Common myeloid progenitor, CD34-positive (primary cell): ENCODE measurements around the gene DOCK4.
A peak's percentile ranks its signal among the peaks of the same experiment; 100 is the strongest.

Source experiments
- CTCF ChIA-PET: fragments of 350-600 bp; sonication (Branson Sonifier 250); formaldehyde crosslinking; loops from one replicate; lab custom pipeline; 2021; ENCODE audit warnings: antibody characterized with exemption; lab: Charles Lee
- POLR2A ChIA-PET: fragments of 350-600 bp; sonication (Branson Sonifier 250); formaldehyde crosslinking; loops from one replicate; lab custom pipeline; 2021; ENCODE audit warnings: antibody characterized with exemption; lab: Charles Lee
- DNase-seq, 3 donors: peaks; one replicate each; pipeline versions ENCODE4 v3.0.0 to v3.0.0-alpha.2; 2013
- H3K27ac ChIP-seq, 2 experiments: 1 replicate in 1 of 2; 2 replicates in 1 of 2; pipeline ENCODE4 v1.7.0; 2013; ENCODE audit warnings: inconsistent platforms in 2 of 2, low read length in 2 of 2, mild to moderate bottlenecking in 2 of 2, low read depth in 1 of 2, moderate library complexity in 1 of 2; ENCODE audit not compliant: severe bottlenecking in 2 of 2, insufficient read depth in 1 of 2, poor library complexity in 1 of 2
- H3K27me3 ChIP-seq, 5 experiments: replicated peaks in 2 of 5; 1 replicate in 3 of 5; 2 replicates in 2 of 5; pipeline versions ENCODE4 v1.6.1 to v1.7.0; 2013; ENCODE audit warnings: low read length in 4 of 5, mild to moderate bottlenecking in 2 of 5, moderate library complexity in 2 of 5, inconsistent platforms in 1 of 5; ENCODE audit not compliant: insufficient read depth in 5 of 5, control insufficient read depth in 4 of 5
- H3K36me3 ChIP-seq, 4 experiments: 1 replicate in 2 of 4; 2 replicates in 2 of 4; pipeline versions ENCODE4 v1.6.1 to v1.7.0; 2013; ENCODE audit warnings: low read length in 3 of 4, control low read depth in 1 of 4, mild to moderate bottlenecking in 1 of 4; ENCODE audit not compliant: control insufficient read depth in 4 of 4, insufficient read depth in 4 of 4
- H3K4me1 ChIP-seq, 4 experiments: 1 replicate in 3 of 4; 2 replicates in 1 of 4; pipeline versions ENCODE4 v1.6.1 to v1.7.1; 2013; ENCODE audit warnings: low read length in 3 of 4, mild to moderate bottlenecking in 3 of 4, control low read depth in 1 of 4, inconsistent platforms in 1 of 4, moderate library complexity in 1 of 4; ENCODE audit not compliant: control insufficient read depth in 4 of 4, insufficient read depth in 4 of 4; ENCODE audit errors: control extremely low read depth in 1 of 4
- H3K4me3 ChIP-seq, 7 experiments: 1 replicate in 4 of 7; 2 replicates in 3 of 7; pipeline versions ENCODE4 v1.5.1 to v1.7.0; 2013; ENCODE audit warnings: mild to moderate bottlenecking in 7 of 7, low read length in 6 of 7, moderate library complexity in 6 of 7, inconsistent platforms in 2 of 7, low read depth in 2 of 7, control low read depth in 1 of 7; ENCODE audit not compliant: insufficient read depth in 4 of 7, control insufficient read depth in 1 of 7; ENCODE audit errors: extremely low read depth in 1 of 7
- H3K9me3 ChIP-seq, 5 experiments: 1 replicate in 4 of 5; 2 replicates in 1 of 5; pipeline versions ENCODE4 v1.6.1 to v1.7.1; 2013; ENCODE audit warnings: low read length in 4 of 5, mild to moderate bottlenecking in 2 of 5, inconsistent platforms in 1 of 5, low read depth in 1 of 5, moderate library complexity in 1 of 5; ENCODE audit not compliant: control insufficient read depth in 4 of 5, insufficient read depth in 2 of 5; ENCODE audit errors: control extremely low read depth in 1 of 5
- WGBS: methylation state at CpG from one replicate; pipeline ENCODE4 v1.1.5; 2013; ENCODE audit not compliant: insufficient coverage; 5-methylcytosine and 5-hydroxymethylcytosine counted together

The DOCK4 gene

GRCh38 chr7:112156412-112156811 lies 49.8 kb downstream of the DOCK4 start:
- DNase-seq, result peak in 1 of 3 donors; percentile 16
- CTCF ChIA-PET, result interaction anchor here (0.6 to 1.3 kb wide), 4 partner anchors 8 to 99 kb away, joined by 3 to 4 read pairs (median 3); no protein-coding TSS in a partner anchor
- H3K36me3 ChIP-seq, result no peaks in the 10 kb centered on the region
- H3K9me3 ChIP-seq, result no peaks in the 10 kb centered on the region
- no peaks in the 10 kb centered on the region for H3K27me3 ChIP-seq
- POLR2A ChIA-PET, result no interaction called here
- WGBS, result no CpG with 5 or more reads among the region's 1 CpG
- no peak overlapping the region for H3K4me3 ChIP-seq
- H3K27ac ChIP-seq, result no peak overlapping the region
- H3K4me1 ChIP-seq, result peaks cover 9 to 52% (median 30%) of the 10 kb centered on the region in 4 experiments

GRCh38 chr7:112154690-112155089 lies 51.5 kb downstream of the DOCK4 start:
- ChIA-PET CTCF (no interaction called here), POLR2A (no interaction called here)
- 86% methylated on average over 2 of the region's 4 CpGs for WGBS

GRCh38 chr7:112152186-112152585 lies 54.0 kb downstream of the DOCK4 start:
- ChIA-PET CTCF (interaction anchor here (1.1 to 1.2 kb wide), 3 partner anchors 9 to 62 kb away, joined by 3 to 8 read pairs (median 4); no protein-coding TSS in a partner anchor), POLR2A (no interaction called here)
- H3K9me3 ChIP-seq, result no peaks in the 10 kb centered on the region
- no peak overlapping the region for H3K4me3 ChIP-seq
- 91% methylated on average over 1 of the region's 2 CpGs for WGBS
- H3K4me1 ChIP-seq, result peaks cover 0 to 17% (median 9%) of the 10 kb centered on the region in 4 experiments
- no peaks in the 10 kb centered on the region for H3K27me3 ChIP-seq
- no peaks in the 10 kb centered on the region for H3K36me3 ChIP-seq
- H3K27ac ChIP-seq, result no peak overlapping the region
- no peak for DNase-seq

More at GRCh38 chr7:112154690-112155089, 51.5 kb downstream of the DOCK4 start:
- DNase-seq, result no peak
- Histone ChIP-seq H3K27ac (no peak overlapping the region), H3K27me3 (no peaks in the 10 kb centered on the region), H3K4me1 (peaks cover 0 to 37% (median 23%) of the 10 kb centered on the region in 4 experiments), H3K36me3 (no peaks in the 10 kb centered on the region), H3K9me3 (no peaks in the 10 kb centered on the region), H3K4me3 (no peak overlapping the region)

GRCh38 chr7:112150823-112151641 lies 55.2 kb downstream of the DOCK4 start:
- Histone ChIP-seq H3K27me3 (no peaks in the 10 kb centered on the region), H3K4me1 (peaks cover 0 to 9% (median 3%) of the 10 kb centered on the region in 4 experiments), H3K4me3 (no peak overlapping the region), H3K27ac (no peak overlapping the region), H3K9me3 (no peaks in the 10 kb centered on the region), H3K36me3 (no peaks in the 10 kb centered on the region)
- ChIA-PET CTCF (interaction anchor here (1.2 to 2.0 kb wide), 3 partner anchors 8 to 61 kb away, joined by 4 to 9 read pairs (median 8); no protein-coding TSS in a partner anchor), POLR2A (no interaction called here)
- WGBS, result 100% methylated on average over 3 of the region's 5 CpGs
- peak in 2 of 3 donors; percentile 18 to 29 for DNase-seq

GRCh38 chr7:112149734-112150133 lies 56.5 kb downstream of the DOCK4 start:
- Histone ChIP-seq H3K4me3 (no peak overlapping the region), H3K27ac (no peak overlapping the region), H3K36me3 (no peaks in the 10 kb centered on the region), H3K4me1 (peaks cover 0 to 8% (median 3%) of the 10 kb centered on the region in 4 experiments), H3K27me3 (no peaks in the 10 kb centered on the region), H3K9me3 (no peaks in the 10 kb centered on the region)
- DNase-seq, result no peak
- CTCF ChIA-PET, result interaction anchor here (2.0 kb wide), 1 partner anchor 14 kb away, joined by 9 read pairs; no protein-coding TSS in a partner anchor
- POLR2A ChIA-PET, result no interaction called here
- WGBS, result 94% methylated on average over 2 of the region's 2 CpGs

- H3K4me3 ChIP-seq, result no peak overlapping the region
- H3K27ac ChIP-seq, result no peak overlapping the region
- DNase-seq, result peak in 1 of 3 donors; percentile 26
- ChIA-PET CTCF (interaction anchor here (0.6 to 1.1 kb wide), 4 partner anchors 9 to 260 kb away, joined by 3 read pairs; no protein-coding TSS in a partner anchor), POLR2A (no interaction called here)
- H3K27me3 ChIP-seq, result no peaks in the 10 kb centered on the region
- no peaks in the 10 kb centered on the region for H3K9me3 ChIP-seq
- 100% methylated on average over 2 of the region's 2 CpGs for WGBS
- H3K4me1 ChIP-seq, result no peaks in the 10 kb centered on the region
- H3K36me3 ChIP-seq, result no peaks in the 10 kb centered on the region
Observed at GRCh38 chr7:112147793-112148361, 58.3 kb downstream of the DOCK4 start.

GRCh38 chr7:112145206-112145605 lies 61.0 kb downstream of the DOCK4 start:
- no peak for DNase-seq
- ChIA-PET CTCF (no interaction called here), POLR2A (no interaction called here)
- no peaks in the 10 kb centered on the region for H3K9me3 ChIP-seq
- no peak overlapping the region for H3K27ac ChIP-seq
- H3K4me3 ChIP-seq, result no peak overlapping the region
- WGBS, result 100% methylated on average over 2 of the region's 5 CpGs
- no peaks in the 10 kb centered on the region for H3K27me3 ChIP-seq
- H3K36me3 ChIP-seq, result no peaks in the 10 kb centered on the region
- no peaks in the 10 kb centered on the region for H3K4me1 ChIP-seq
